Stimulated activated naive B cell treated with anti-CD40 and anti-IgM and Interleukin-4, amounts not matched to agents 10 μg/mL and 1 μg/mL and 100 μg/mL, for 72 hours (primary cell): ENCODE results near the gene FIGN.

ENCODE experiments used
- ATAC-seq, 2 donors: fragments of 150-1000 bp; cut with Tn5 transposase; replicated peaks; 2 replicates each; pipeline ENCODE4 v1.10.0; 2021; ENCODE audit warnings: moderate library complexity in 1 of 2
- DNase-seq: peaks from one replicate; pipeline ENCODE4 v3.0.0; 2021
- H3K27ac Mint-ChIP-seq: one replicate; pipeline ENCODE4 v1.8.0; 2022; ENCODE audit warnings: mild to moderate bottlenecking, mixed read lengths
- H3K27me3 Mint-ChIP-seq, 2 donors: one replicate each; pipeline ENCODE4 v1.8.0; 2022; ENCODE audit warnings: mixed read lengths in 2 of 2
- H3K36me3 Mint-ChIP-seq, 2 donors: one replicate each; pipeline ENCODE4 v1.8.0; 2022; ENCODE audit warnings: mixed read lengths in 2 of 2, mild to moderate bottlenecking in 1 of 2
- H3K4me1 Mint-ChIP-seq, 2 donors: one replicate each; pipeline ENCODE4 v1.8.0; 2022; ENCODE audit warnings: mixed read lengths in 2 of 2, mild to moderate bottlenecking in 1 of 2
- H3K4me3 Mint-ChIP-seq, 2 donors: one replicate each; pipeline ENCODE4 v1.8.0; 2022; ENCODE audit warnings: mild to moderate bottlenecking in 2 of 2, mixed read lengths in 2 of 2, moderate library complexity in 1 of 2
- H3K9me3 Mint-ChIP-seq, 2 donors: one replicate each; pipeline ENCODE4 v1.8.0; 2022; ENCODE audit warnings: mixed read lengths in 2 of 2, mild to moderate bottlenecking in 1 of 2

Gene FIGN

GRCh38 chr2:163574309-163574708, 161.5 kb downstream of the FIGN start:
- no peaks in the 10 kb centered on the region for H3K27me3 Mint-ChIP-seq
- H3K36me3 Mint-ChIP-seq, result no peaks in the 10 kb centered on the region
- no peaks in the 10 kb centered on the region for H3K4me1 Mint-ChIP-seq
- H3K9me3 Mint-ChIP-seq, result no peaks in the 10 kb centered on the region
- DNase-seq (no peak), ATAC-seq (no peak)
- H3K27ac Mint-ChIP-seq, result no peak overlapping the region
- no peak overlapping the region for H3K4me3 Mint-ChIP-seq

- no peak overlapping the region for H3K4me3 Mint-ChIP-seq
- no peak overlapping the region for H3K27ac Mint-ChIP-seq
- no peaks in the 10 kb centered on the region for H3K4me1 Mint-ChIP-seq
- no peaks in the 10 kb centered on the region for H3K36me3 Mint-ChIP-seq
- no peak for ATAC-seq
- no peaks in the 10 kb centered on the region for H3K27me3 Mint-ChIP-seq
- no peaks in the 10 kb centered on the region for H3K9me3 Mint-ChIP-seq
- no peak for DNase-seq
Observed at GRCh38 chr2:163573652-163574051, 162.2 kb downstream of the FIGN start.

- Mint-ChIP-seq H3K36me3 (no peaks in the 10 kb centered on the region), H3K27me3 (no peaks in the 10 kb centered on the region), H3K4me3 (no peak overlapping the region), H3K4me1 (no peaks in the 10 kb centered on the region), H3K9me3 (no peaks in the 10 kb centered on the region), H3K27ac (no peak overlapping the region)
- DNase-seq, result no peak
- no peak for ATAC-seq
Observed at GRCh38 chr2:163572850-163573249, 163.0 kb downstream of the FIGN start.

- no peaks in the 10 kb centered on the region for H3K27me3 Mint-ChIP-seq
- H3K27ac Mint-ChIP-seq, result no peak overlapping the region
- H3K9me3 Mint-ChIP-seq, result no peaks in the 10 kb centered on the region
- DNase-seq (no peak), ATAC-seq (no peak)
- no peaks in the 10 kb centered on the region for H3K4me1 Mint-ChIP-seq
- H3K4me3 Mint-ChIP-seq, result no peak overlapping the region
- no peaks in the 10 kb centered on the region for H3K36me3 Mint-ChIP-seq
Observed at GRCh38 chr2:163571423-163572102, 164.2 kb downstream of the FIGN start.

- DNase-seq (no peak), ATAC-seq (no peak)
- Mint-ChIP-seq H3K4me1 (no peaks in the 10 kb centered on the region), H3K27ac (no peak overlapping the region), H3K27me3 (no peaks in the 10 kb centered on the region), H3K4me3 (no peak overlapping the region), H3K36me3 (no peaks in the 10 kb centered on the region), H3K9me3 (no peaks in the 10 kb centered on the region)
Observed at GRCh38 chr2:163570391-163570790, 165.4 kb downstream of the FIGN start.

- Mint-ChIP-seq H3K9me3 (no peaks in the 10 kb centered on the region), H3K4me3 (no peak overlapping the region), H3K27me3 (no peaks in the 10 kb centered on the region), H3K4me1 (no peaks in the 10 kb centered on the region), H3K36me3 (no peaks in the 10 kb centered on the region), H3K27ac (no peak overlapping the region)
- DNase-seq (no peak), ATAC-seq (no peak)
Observed at GRCh38 chr2:163565192-163565591, 170.6 kb downstream of the FIGN start.

GRCh38 chr2:163564236-163564635, 171.6 kb downstream of the FIGN start:
- ATAC-seq (no peak), DNase-seq (no peak)
- Mint-ChIP-seq H3K9me3 (no peaks in the 10 kb centered on the region), H3K4me3 (no peak overlapping the region), H3K27ac (no peak overlapping the region), H3K4me1 (no peaks in the 10 kb centered on the region), H3K27me3 (no peaks in the 10 kb centered on the region), H3K36me3 (no peaks in the 10 kb centered on the region)

GRCh38 chr2:163563336-163563735, 172.5 kb downstream of the FIGN start:
- Mint-ChIP-seq H3K4me3 (no peak overlapping the region), H3K27ac (no peak overlapping the region), H3K9me3 (no peaks in the 10 kb centered on the region), H3K36me3 (no peaks in the 10 kb centered on the region), H3K4me1 (no peaks in the 10 kb centered on the region), H3K27me3 (no peaks in the 10 kb centered on the region)
- DNase-seq (no peak), ATAC-seq (no peak)

- Mint-ChIP-seq H3K9me3 (no peaks in the 10 kb centered on the region), H3K4me1 (no peaks in the 10 kb centered on the region), H3K27ac (no peak overlapping the region), H3K27me3 (no peaks in the 10 kb centered on the region), H3K36me3 (no peaks in the 10 kb centered on the region), H3K4me3 (no peak overlapping the region)
- no peak for DNase-seq
- ATAC-seq, result no peak
Observed at GRCh38 chr2:163558251-163559021, 177.4 kb downstream of the FIGN start.

GRCh38 chr2:163556511-163556910, 179.3 kb downstream of the FIGN start:
- ATAC-seq, result no peak
- Mint-ChIP-seq H3K9me3 (no peaks in the 10 kb centered on the region), H3K36me3 (no peaks in the 10 kb centered on the region), H3K27me3 (no peaks in the 10 kb centered on the region), H3K4me1 (no peaks in the 10 kb centered on the region), H3K4me3 (no peak overlapping the region), H3K27ac (no peak overlapping the region)
- DNase-seq, result no peak

GRCh38 chr2:163554864-163555263, 180.9 kb downstream of the FIGN start:
- DNase-seq, result no peak
- no peaks in the 10 kb centered on the region for H3K36me3 Mint-ChIP-seq
- no peaks in the 10 kb centered on the region for H3K27me3 Mint-ChIP-seq
- no peak overlapping the region for H3K4me3 Mint-ChIP-seq
- H3K4me1 Mint-ChIP-seq, result no peaks in the 10 kb centered on the region
- no peak for ATAC-seq
- no peaks in the 10 kb centered on the region for H3K9me3 Mint-ChIP-seq
- H3K27ac Mint-ChIP-seq, result no peak overlapping the region

- ATAC-seq (no peak), DNase-seq (no peak)
- H3K4me3 Mint-ChIP-seq, result no peak overlapping the region
- no peaks in the 10 kb centered on the region for H3K4me1 Mint-ChIP-seq
- H3K9me3 Mint-ChIP-seq, result no peaks in the 10 kb centered on the region
- H3K27me3 Mint-ChIP-seq, result no peaks in the 10 kb centered on the region
- no peaks in the 10 kb centered on the region for H3K36me3 Mint-ChIP-seq
- no peak overlapping the region for H3K27ac Mint-ChIP-seq
Observed at GRCh38 chr2:163553601-163554000, 182.2 kb downstream of the FIGN start.

- Mint-ChIP-seq H3K4me3 (no peak overlapping the region), H3K27ac (no peak overlapping the region), H3K27me3 (no peaks in the 10 kb centered on the region), H3K9me3 (no peaks in the 10 kb centered on the region), H3K36me3 (no peaks in the 10 kb centered on the region), H3K4me1 (no peaks in the 10 kb centered on the region)
- DNase-seq, result no peak
- ATAC-seq, result no peak
Observed at GRCh38 chr2:163552758-163553157, 183.1 kb downstream of the FIGN start.

GRCh38 chr2:163551616-163552373, 184.0 kb downstream of the FIGN start:
- Mint-ChIP-seq H3K27ac (no peak overlapping the region), H3K9me3 (no peaks in the 10 kb centered on the region), H3K27me3 (no peaks in the 10 kb centered on the region), H3K36me3 (no peaks in the 10 kb centered on the region), H3K4me3 (no peak overlapping the region), H3K4me1 (no peaks in the 10 kb centered on the region)
- ATAC-seq (no peak), DNase-seq (no peak)

- Mint-ChIP-seq H3K4me3 (no peak overlapping the region), H3K9me3 (no peaks in the 10 kb centered on the region), H3K27ac (no peak overlapping the region), H3K4me1 (no peaks in the 10 kb centered on the region), H3K27me3 (no peaks in the 10 kb centered on the region), H3K36me3 (no peaks in the 10 kb centered on the region)
- DNase-seq (no peak), ATAC-seq (no peak)
Observed at GRCh38 chr2:163548970-163549369, 186.8 kb downstream of the FIGN start.
